ENCODE results near the gene KIAA0930.

- no peak for TF ChIP-seq ZNF331 (CRISPR knock-in tag; IDR thresholded peaks at IDR 0.05; ENCODE audit: low read depth)
- TF ChIP-seq EZH2phosphoT487 (IDR thresholded peaks at IDR 0.05; ENCODE audit: unreplicated experiment), result no peak
- TF ChIP-seq REST (IDR thresholded peaks at IDR 0.05; ENCODE audit: unreplicated experiment), result no peak
- TF ChIP-seq CTCF (conservative IDR thresholded peaks at IDR 0.05; ENCODE audit: low read depth in 2 of 2), result no peak
These were observed 33.2 kb downstream of the KIAA0930 start for GRCh38 chr22:45207533-45207932.

All from GM23338 (cell line).